Measurements from ENCODE around the gene FAM131C.

DNA sequence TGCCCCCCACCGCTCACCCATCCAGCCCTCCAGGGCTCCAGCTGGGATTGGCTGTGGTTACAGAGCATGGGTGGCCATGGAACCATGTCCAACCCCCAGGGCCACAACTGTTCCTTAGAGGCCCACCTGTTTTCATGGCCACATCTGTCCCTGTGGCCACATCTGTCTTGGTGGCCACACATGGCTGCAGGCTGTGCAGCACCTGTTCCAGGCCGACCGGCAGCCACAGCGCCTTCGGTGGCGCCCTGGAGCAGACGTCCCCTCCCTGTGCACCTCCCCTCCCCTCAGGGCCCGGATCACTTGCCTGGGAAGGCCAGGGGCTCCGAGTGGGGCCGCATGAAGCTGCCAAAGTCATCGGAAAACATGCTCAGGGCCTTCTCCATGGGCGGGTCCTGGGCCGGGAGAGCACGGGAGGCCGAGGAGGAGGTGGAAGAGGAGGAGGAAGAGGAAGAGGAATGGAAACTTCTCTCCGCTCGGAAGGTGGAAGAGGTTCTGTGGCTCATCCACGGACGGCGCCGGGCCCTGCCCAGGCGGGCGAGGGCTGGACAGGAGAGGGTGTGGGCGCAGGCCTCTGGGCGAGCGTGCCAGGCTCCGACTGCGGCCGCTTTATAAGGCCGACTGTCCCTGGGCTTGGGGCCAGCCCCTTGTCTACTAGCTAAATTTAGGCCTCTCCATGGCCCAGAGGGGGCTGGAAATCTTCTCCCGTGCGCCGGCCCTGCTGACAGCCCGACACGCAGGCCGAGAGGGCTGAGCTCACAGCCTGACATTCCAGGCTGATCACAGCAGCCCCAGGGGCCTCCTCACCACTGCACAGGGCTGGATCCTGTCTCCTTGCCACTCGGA, 55.8 kb downstream of the FAM131C start, which contains the start of gene HSPB7:
- TF ChIP-seq, protein P1, sequence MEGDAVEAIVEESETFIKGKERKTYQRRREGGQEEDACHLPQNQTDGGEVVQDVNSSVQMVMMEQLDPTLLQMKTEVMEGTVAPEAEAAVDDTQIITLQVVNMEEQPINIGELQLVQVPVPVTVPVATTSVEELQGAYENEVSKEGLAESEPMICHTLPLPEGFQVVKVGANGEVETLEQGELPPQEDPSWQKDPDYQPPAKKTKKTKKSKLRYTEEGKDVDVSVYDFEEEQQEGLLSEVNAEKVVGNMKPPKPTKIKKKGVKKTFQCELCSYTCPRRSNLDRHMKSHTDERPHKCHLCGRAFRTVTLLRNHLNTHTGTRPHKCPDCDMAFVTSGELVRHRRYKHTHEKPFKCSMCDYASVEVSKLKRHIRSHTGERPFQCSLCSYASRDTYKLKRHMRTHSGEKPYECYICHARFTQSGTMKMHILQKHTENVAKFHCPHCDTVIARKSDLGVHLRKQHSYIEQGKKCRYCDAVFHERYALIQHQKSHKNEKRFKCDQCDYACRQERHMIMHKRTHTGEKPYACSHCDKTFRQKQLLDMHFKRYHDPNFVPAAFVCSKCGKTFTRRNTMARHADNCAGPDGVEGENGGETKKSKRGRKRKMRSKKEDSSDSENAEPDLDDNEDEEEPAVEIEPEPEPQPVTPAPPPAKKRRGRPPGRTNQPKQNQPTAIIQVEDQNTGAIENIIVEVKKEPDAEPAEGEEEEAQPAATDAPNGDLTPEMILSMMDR (IDR thresholded peaks at IDR 0.05; ENCODE audit: insufficient read depth, low read length): no peak
- no peak for TF ChIP-seq POLR2AphosphoS5 (IDR thresholded peaks at IDR 0.05; ENCODE audit: low read depth)
- no peak for TF ChIP-seq GABPA (IDR thresholded peaks at IDR 0.05; ENCODE audit: low read depth)
